ENCODE results near the gene LPP.

Gene LPP

GRCh38 chr3:188170461-188171459, 16.8 kb downstream of the LPP start:
- H3K4me3 ChIP-seq (ENCODE audit: severe bottlenecking): no peak overlapping the region
- DNase-seq (ENCODE audit: low spot score): no peak
- TF ChIP-seq CTCF (IDR thresholded peaks at IDR 0.05; ENCODE audit: poor library complexity, severe bottlenecking): no peak
- ATAC-seq (ENCODE audit: low read depth): peak; percentile 94
- 0 out of 2 replicates have a peak, but pooled peaks cover 4% of the 10 kb centered on the region for H3K36me3 ChIP-seq (ENCODE audit: low read depth)
- no peak overlapping the region for H3K27ac ChIP-seq (ENCODE audit: poor library complexity, severe bottlenecking)
- no peaks in the 10 kb centered on the region for H3K9me3 ChIP-seq (ENCODE audit: severe bottlenecking)
- H3K4me1 ChIP-seq (ENCODE audit: insufficient read depth, poor library complexity, severe bottlenecking): peaks cover 7% of the 10 kb centered on the region
- H3K27me3 ChIP-seq (ENCODE audit: insufficient read depth, poor library complexity, severe bottlenecking): no peaks in the 10 kb centered on the region

DNA sequence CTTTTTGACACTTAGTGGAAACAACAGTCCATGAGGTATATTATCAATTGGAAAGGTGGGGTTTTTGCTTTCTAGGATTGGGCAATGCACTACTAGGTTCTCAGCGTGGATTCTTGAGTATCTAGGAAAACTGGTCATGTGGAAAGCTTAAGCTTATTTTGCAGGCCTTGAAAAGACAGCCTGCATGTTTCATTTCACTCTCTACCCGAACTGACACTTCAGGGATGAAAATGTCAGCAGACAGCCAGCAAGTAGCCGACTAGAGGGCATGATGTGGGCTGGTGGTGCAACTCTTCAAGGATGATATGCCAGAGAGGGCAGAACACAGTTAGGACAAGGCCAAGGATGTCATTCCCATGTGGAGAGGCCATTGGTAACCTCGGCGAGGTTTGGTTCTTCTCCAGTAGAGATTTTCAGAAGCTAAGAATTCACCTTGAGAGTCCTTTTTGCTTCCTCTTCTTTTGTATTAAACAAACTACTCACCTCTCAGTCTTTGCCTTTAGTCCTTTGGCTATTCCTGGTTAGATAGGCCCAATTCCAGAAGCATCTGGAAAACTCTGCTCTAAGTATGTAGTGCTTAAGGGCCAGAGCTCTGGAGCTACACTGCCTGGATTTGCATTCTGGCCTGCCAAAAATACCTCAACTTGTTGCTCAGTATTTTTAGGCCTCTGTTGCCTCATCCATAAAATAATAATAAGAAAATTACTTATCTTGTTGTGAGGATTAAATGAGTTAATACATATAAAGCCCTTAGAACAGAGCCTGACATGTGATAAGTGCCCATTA, 17.9 kb downstream of the LPP start:
- Histone ChIP-seq H3K27me3 (ENCODE audit: insufficient read depth, poor library complexity, severe bottlenecking) (no peaks in the 10 kb centered on the region), H3K27ac (ENCODE audit: poor library complexity, severe bottlenecking) (no peak overlapping the region), H3K4me3 (ENCODE audit: severe bottlenecking) (no peak overlapping the region), H3K4me1 (ENCODE audit: insufficient read depth, poor library complexity, severe bottlenecking) (peaks cover 7% of the 10 kb centered on the region), H3K36me3 (ENCODE audit: low read depth) (0 out of 2 replicates have a peak, but pooled peaks cover 4% of the 10 kb centered on the region), H3K9me3 (ENCODE audit: severe bottlenecking) (no peaks in the 10 kb centered on the region)
- TF ChIP-seq CTCF (IDR thresholded peaks at IDR 0.05; ENCODE audit: poor library complexity, severe bottlenecking): no peak
- ATAC-seq (ENCODE audit: low read depth) (no peak), DNase-seq (ENCODE audit: low spot score) (no peak)

- no peak for TF ChIP-seq CTCF (IDR thresholded peaks at IDR 0.05; ENCODE audit: poor library complexity, severe bottlenecking)
- H3K36me3 ChIP-seq (ENCODE audit: low read depth): peaks cover 10% of the 10 kb centered on the region
- no peak overlapping the region for H3K27ac ChIP-seq (ENCODE audit: poor library complexity, severe bottlenecking)
- no peak overlapping the region for H3K4me3 ChIP-seq (ENCODE audit: severe bottlenecking)
- peaks cover 7% of the 10 kb centered on the region for H3K4me1 ChIP-seq (ENCODE audit: insufficient read depth, poor library complexity, severe bottlenecking)
- DNase-seq (ENCODE audit: low spot score): no peak
- H3K27me3 ChIP-seq (ENCODE audit: insufficient read depth, poor library complexity, severe bottlenecking): no peaks in the 10 kb centered on the region
- no peak for ATAC-seq (ENCODE audit: low read depth)
- H3K9me3 ChIP-seq (ENCODE audit: severe bottlenecking): no peaks in the 10 kb centered on the region
Measured at GRCh38 chr3:188174317-188175044, 20.5 kb downstream of the LPP start.

DNA sequence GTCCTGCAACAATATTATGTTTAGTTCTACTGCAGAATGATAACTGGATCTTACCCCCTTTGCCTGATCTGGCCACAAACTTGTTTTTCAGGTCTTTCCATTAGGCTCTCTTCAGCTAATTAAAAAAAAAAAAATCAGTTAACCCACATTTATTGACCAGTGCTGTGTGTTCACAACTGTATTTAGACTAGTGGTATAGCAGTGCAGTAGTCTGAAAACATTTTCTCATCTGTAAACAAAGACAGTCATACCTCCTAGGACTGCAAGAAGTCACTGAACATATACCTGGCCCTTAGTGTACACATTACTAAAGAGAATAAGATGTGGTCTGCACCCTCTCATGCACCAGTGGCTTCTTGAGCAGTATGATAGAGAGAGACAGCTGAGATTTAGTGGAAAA, 22.5 kb downstream of the LPP start:
- no peak for TF ChIP-seq CTCF (IDR thresholded peaks at IDR 0.05; ENCODE audit: poor library complexity, severe bottlenecking)
- no peak for ATAC-seq (ENCODE audit: low read depth)
- H3K36me3 ChIP-seq (ENCODE audit: low read depth): peaks cover 14% of the 10 kb centered on the region
- no peak for DNase-seq (ENCODE audit: low spot score)
- no peaks in the 10 kb centered on the region for H3K27me3 ChIP-seq (ENCODE audit: insufficient read depth, poor library complexity, severe bottlenecking)
- H3K4me1 ChIP-seq (ENCODE audit: insufficient read depth, poor library complexity, severe bottlenecking): no peaks in the 10 kb centered on the region
- H3K27ac ChIP-seq (ENCODE audit: poor library complexity, severe bottlenecking): no peak overlapping the region
- no peak overlapping the region for H3K4me3 ChIP-seq (ENCODE audit: severe bottlenecking)
- no peaks in the 10 kb centered on the region for H3K9me3 ChIP-seq (ENCODE audit: severe bottlenecking)
